ENCODE measurements around the gene ITPRIP.

ITPRIP gene

DNA sequence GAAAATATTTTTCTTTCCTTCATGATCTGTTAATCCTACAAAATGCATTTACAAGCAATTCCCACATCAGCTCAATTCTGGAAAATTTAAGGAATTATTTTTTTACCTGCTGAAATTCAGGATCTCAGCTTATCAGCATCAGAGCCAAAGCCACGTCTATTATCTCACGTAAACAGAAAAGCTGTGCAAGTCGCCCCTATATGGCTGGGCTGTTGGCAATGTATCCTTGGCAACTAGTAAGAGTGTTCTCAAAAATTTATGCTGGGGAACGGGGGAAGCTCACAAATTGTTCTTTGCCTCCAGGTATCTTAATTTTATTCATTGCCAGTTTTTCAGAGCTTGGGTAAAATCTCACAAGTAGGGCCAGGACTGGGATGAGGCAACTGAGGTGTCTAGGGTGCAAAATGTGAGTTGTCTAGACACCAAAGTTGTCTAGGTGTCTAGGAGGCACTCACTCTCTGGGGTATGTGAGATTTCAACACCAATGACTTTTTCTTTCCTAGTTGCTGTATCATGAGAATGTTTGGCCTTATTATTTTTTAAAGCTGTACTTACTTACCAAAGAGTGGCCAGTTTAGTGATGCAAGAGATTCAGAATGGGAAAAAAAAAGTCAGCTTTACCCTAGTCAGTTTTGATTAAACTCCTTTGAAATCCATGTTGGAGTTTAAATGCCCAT lies 64.2 kb downstream of the ITPRIP start:
- TF ChIP-seq, protein P1, sequence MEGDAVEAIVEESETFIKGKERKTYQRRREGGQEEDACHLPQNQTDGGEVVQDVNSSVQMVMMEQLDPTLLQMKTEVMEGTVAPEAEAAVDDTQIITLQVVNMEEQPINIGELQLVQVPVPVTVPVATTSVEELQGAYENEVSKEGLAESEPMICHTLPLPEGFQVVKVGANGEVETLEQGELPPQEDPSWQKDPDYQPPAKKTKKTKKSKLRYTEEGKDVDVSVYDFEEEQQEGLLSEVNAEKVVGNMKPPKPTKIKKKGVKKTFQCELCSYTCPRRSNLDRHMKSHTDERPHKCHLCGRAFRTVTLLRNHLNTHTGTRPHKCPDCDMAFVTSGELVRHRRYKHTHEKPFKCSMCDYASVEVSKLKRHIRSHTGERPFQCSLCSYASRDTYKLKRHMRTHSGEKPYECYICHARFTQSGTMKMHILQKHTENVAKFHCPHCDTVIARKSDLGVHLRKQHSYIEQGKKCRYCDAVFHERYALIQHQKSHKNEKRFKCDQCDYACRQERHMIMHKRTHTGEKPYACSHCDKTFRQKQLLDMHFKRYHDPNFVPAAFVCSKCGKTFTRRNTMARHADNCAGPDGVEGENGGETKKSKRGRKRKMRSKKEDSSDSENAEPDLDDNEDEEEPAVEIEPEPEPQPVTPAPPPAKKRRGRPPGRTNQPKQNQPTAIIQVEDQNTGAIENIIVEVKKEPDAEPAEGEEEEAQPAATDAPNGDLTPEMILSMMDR (conservative IDR thresholded peaks at IDR 0.05; ENCODE audit: low read depth, low read length) = no peak
- H3K4me3 ChIP-seq (ENCODE audit: low read depth, low read length) = no peak overlapping the region
- DNase-seq (ENCODE audit: low read depth) = peak; percentile 57

DNA sequence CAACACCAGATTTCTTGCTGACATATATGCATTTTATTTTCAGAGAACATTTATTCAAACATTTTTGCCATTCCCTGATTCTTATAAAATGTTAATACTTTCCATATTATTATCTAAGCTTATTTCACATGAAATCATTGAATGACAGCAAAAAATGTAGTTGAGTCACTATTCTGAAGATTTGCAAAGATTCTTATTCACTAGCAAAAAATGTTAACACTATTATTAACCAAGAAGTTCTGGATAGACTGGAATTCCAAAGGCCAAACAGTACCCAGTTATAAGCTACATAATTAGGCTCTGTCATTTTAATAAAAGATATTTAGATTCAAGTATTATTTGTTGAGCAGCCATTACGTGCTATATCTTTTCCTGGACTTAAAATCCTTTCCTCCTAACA lies 65.0 kb downstream of the ITPRIP start:
- H3K4me3 ChIP-seq (ENCODE audit: low read depth, low read length) = no peak overlapping the region
- DNase-seq (ENCODE audit: low read depth) = no peak
- TF ChIP-seq, protein P1 (conservative IDR thresholded peaks at IDR 0.05; ENCODE audit: low read depth, low read length) = no peak

DNA sequence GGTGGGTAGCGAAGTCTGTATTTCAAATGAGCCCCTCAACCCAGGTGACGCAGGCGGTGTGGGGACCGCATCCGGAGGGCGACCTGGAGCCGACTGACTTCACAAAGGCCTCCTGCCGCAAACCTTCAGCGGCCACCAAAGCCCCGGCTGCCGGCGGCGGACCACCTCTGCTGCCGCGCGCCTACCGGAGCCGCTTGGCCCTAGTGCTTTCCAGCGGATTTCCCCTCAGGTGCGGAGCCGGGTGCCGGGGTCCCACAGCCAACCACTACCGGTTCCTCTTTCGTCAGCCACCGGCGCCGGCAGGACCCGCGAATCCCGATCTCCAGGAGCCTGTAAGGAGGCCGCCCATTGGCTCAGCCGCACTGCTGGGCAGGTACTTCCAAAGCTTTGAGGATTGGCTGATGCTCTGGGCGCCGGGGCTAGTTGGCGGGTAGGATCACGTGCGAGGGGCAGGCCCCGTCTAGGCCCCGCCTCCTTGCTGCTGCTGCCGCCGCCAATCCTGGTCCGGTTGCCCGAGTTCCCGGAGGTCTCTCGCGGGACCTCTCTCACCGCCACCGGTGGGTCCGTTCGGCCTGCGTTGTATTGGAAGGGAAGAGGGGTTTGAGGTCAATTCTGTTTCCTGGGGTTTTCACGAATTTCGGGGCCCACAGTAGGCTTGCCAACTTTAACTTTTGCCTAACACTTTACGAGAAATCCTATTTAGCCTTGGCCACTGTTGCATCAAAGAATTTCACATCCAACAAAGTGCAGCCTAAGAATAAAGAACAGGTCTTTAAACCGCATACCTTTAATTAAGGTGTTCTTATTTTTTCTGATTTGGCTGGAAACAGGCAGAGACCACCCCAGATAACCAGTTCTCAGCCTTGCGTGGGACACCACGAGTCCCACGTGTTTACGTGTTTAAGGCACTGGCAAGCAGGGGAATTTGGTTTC lies 69.3 kb downstream of the ITPRIP start, which contains the start of gene GSTO2:
Gene GSTO2 (plus strand): TSS at position 472 of the 933 bp plus-strand sequence. CDS start 5,732 bp downstream, outside the sequence.
- TF ChIP-seq, protein P1 (conservative IDR thresholded peaks at IDR 0.05; ENCODE audit: low read depth, low read length) = no peak
- DNase-seq (ENCODE audit: low read depth) = peak; percentile 100
- peak within 1 kb of the TSS; percentile 83 for H3K4me3 ChIP-seq (ENCODE audit: low read depth, low read length)

DNA sequence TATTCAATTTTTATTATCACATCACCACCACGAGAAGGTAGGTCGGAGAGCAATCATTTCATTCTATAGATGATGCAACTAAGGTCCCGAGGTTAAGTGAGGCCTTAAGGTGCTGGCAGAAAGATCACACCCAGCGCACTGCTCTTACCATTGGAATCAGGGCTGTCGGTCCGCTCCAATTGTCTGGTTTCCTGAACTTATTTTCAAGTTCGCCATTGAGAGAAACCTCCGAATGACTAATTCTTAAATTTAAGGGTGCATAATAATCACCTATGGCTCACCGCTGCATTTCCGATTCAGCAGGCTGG lies 69.9 kb downstream of the ITPRIP start:
- TF ChIP-seq, protein P1 (conservative IDR thresholded peaks at IDR 0.05; ENCODE audit: low read depth, low read length) = no peak
- H3K4me3 ChIP-seq (ENCODE audit: low read depth, low read length) = peak overlapping the region; percentile 83
- peak; percentile 31 for DNase-seq (ENCODE audit: low read depth)

DNA sequence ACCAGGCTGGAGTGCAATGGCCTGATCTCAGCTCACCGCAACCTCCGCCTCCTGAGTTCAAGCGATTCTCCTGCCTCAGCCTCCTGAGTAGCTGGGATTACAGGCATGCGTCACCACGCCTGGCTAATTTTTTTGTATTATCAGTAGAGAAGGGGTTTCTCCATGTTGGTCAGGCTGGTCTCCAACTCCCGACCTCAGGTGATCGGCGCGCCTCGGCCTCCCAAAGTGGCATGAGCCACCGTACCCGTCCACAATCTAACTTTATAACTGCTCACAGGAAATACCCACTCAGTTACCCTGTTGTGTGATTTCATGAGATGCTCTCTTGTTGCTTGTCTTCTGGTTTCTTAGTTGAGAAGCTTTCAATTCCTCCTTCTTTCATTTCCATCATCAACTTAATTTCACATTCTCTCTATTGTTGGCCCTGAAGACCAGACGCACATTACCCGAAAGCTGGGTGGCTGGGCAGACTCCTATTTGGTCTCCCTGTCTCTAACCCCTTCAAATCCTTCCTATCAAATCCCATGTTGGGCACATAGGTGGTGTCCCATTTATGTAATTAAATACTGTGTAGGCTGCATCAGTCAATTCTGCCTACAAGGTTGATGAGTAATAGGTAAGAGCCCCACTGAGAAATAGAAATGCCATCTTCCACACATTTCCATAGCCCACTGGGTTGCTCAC lies 70.4 kb downstream of the ITPRIP start:
- no peak for DNase-seq (ENCODE audit: low read depth)
- TF ChIP-seq, protein P1 (conservative IDR thresholded peaks at IDR 0.05; ENCODE audit: low read depth, low read length) = no peak
- H3K4me3 ChIP-seq (ENCODE audit: low read depth, low read length) = peak overlapping the region; percentile 83

DNA sequence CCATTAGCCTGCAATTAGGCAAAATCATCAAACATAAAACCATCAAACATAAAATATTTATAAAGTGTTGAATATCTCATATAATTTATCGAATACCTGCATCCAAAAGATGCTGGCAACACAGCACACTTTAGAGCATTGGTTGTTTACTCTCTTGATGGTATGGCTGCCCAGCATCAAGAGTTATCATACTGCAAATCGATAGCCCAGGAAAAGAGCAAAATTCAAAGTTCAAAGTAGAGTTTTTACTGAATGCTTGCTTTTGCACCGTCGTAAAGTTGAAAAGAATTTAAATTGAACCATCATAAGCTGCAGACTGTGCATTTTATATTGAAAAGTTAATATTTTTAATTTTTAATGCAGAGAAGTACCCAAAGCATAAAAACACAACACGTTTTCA lies 73.5 kb downstream of the ITPRIP start:
- TF ChIP-seq, protein P1 (conservative IDR thresholded peaks at IDR 0.05; ENCODE audit: low read depth, low read length) = no peak
- DNase-seq (ENCODE audit: low read depth) = no peak

More for the DNA sequence above, 73.5 kb downstream of the ITPRIP start:
- no peak overlapping the region for H3K4me3 ChIP-seq (ENCODE audit: low read depth, low read length)
